ENCODE data around the gene SPECC1.

DNA sequence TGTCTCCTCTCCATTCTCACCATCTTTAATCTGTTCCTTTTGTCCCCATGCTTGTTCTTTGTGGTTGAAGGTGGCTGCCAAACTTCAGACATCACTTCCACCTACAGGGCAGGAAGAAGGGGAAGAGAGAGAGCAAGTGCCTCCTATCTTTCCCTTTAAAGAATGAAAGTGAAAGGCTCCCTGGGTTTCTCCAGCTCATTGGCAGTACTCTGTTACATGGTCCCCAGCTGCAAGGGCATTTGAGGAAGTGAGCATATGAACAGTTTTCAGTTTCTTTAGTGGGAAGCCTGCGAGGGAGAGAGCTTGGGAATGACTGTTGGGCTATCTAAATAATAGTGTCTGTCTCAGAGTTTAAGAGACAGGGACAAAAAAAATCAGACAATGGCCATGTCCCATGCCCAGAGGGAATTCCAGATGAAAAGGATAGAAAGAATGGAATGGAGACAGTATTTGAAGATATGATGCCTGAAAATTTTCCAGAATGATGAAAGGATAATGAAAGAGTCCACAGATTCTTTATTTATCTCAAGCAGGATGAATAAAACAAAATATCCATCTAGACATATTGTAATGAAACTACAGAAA, 298.3 kb downstream of the SPECC1 start:
- TF ChIP-seq CHD2 (IDR thresholded peaks at IDR 0.05; ENCODE audit: low read length, partially characterized antibody) (no peak), SIN3A (IDR thresholded peaks at IDR 0.05; ENCODE audit: borderline replicate concordance, low read depth, low read length) (no peak), TAF1 (IDR thresholded peaks at IDR 0.05; ENCODE audit: borderline replicate concordance, low read depth, low read length) (no peak), FOSL2 (IDR thresholded peaks at IDR 0.05; ENCODE audit: borderline replicate concordance, low read depth) (no peak), RFX5 (IDR thresholded peaks at IDR 0.05; ENCODE audit: low read length) (no peak), YY1 (IDR thresholded peaks at IDR 0.05; ENCODE audit: low read depth) (no peak), EZH2phosphoT487 (IDR thresholded peaks at IDR 0.05; ENCODE audit: borderline replicate concordance, low read depth) (no peak), POLR2AphosphoS5 (IDR thresholded peaks at IDR 0.05; ENCODE audit: low read depth, low read length) (no peak)
- TF ChIP-seq, protein P1, sequence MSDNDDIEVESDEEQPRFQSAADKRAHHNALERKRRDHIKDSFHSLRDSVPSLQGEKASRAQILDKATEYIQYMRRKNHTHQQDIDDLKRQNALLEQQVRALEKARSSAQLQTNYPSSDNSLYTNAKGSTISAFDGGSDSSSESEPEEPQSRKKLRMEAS (IDR thresholded peaks at IDR 0.05; ENCODE audit: low read depth) = no peak
- TF ChIP-seq, protein P2, sequence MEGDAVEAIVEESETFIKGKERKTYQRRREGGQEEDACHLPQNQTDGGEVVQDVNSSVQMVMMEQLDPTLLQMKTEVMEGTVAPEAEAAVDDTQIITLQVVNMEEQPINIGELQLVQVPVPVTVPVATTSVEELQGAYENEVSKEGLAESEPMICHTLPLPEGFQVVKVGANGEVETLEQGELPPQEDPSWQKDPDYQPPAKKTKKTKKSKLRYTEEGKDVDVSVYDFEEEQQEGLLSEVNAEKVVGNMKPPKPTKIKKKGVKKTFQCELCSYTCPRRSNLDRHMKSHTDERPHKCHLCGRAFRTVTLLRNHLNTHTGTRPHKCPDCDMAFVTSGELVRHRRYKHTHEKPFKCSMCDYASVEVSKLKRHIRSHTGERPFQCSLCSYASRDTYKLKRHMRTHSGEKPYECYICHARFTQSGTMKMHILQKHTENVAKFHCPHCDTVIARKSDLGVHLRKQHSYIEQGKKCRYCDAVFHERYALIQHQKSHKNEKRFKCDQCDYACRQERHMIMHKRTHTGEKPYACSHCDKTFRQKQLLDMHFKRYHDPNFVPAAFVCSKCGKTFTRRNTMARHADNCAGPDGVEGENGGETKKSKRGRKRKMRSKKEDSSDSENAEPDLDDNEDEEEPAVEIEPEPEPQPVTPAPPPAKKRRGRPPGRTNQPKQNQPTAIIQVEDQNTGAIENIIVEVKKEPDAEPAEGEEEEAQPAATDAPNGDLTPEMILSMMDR (IDR thresholded peaks at IDR 0.05) = no peak
- TF ChIP-seq, protein P3, sequence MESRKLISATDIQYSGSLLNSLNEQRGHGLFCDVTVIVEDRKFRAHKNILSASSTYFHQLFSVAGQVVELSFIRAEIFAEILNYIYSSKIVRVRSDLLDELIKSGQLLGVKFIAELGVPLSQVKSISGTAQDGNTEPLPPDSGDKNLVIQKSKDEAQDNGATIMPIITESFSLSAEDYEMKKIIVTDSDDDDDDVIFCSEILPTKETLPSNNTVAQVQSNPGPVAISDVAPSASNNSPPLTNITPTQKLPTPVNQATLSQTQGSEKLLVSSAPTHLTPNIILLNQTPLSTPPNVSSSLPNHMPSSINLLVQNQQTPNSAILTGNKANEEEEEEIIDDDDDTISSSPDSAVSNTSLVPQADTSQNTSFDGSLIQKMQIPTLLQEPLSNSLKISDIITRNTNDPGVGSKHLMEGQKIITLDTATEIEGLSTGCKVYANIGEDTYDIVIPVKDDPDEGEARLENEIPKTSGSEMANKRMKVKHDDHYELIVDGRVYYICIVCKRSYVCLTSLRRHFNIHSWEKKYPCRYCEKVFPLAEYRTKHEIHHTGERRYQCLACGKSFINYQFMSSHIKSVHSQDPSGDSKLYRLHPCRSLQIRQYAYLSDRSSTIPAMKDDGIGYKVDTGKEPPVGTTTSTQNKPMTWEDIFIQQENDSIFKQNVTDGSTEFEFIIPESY (IDR thresholded peaks at IDR 0.05; ENCODE audit: borderline replicate concordance, low read depth) = no peak
- TF ChIP-seq, protein P4, sequence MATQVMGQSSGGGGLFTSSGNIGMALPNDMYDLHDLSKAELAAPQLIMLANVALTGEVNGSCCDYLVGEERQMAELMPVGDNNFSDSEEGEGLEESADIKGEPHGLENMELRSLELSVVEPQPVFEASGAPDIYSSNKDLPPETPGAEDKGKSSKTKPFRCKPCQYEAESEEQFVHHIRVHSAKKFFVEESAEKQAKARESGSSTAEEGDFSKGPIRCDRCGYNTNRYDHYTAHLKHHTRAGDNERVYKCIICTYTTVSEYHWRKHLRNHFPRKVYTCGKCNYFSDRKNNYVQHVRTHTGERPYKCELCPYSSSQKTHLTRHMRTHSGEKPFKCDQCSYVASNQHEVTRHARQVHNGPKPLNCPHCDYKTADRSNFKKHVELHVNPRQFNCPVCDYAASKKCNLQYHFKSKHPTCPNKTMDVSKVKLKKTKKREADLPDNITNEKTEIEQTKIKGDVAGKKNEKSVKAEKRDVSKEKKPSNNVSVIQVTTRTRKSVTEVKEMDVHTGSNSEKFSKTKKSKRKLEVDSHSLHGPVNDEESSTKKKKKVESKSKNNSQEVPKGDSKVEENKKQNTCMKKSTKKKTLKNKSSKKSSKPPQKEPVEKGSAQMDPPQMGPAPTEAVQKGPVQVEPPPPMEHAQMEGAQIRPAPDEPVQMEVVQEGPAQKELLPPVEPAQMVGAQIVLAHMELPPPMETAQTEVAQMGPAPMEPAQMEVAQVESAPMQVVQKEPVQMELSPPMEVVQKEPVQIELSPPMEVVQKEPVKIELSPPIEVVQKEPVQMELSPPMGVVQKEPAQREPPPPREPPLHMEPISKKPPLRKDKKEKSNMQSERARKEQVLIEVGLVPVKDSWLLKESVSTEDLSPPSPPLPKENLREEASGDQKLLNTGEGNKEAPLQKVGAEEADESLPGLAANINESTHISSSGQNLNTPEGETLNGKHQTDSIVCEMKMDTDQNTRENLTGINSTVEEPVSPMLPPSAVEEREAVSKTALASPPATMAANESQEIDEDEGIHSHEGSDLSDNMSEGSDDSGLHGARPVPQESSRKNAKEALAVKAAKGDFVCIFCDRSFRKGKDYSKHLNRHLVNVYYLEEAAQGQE (IDR thresholded peaks at IDR 0.05; ENCODE audit: low read depth, low read length) = no peak
